IMR-90 (cell line): Measurements from ENCODE around the gene SLC7A10. TPM values are rescaled to one million over a fixed set of nuclear protein-coding genes. Genes with fewer than 3 reads are reported as not detected.

ENCODE experiments used
- ATAC-seq: fragments of 200-7000 bp; cut with Tn5 transposase; 2 replicates; pipeline ENCODE4 v1.9.1; 2020; ENCODE audit warnings: low read depth, mild to moderate bottlenecking, moderate library complexity
- BruUV-seq: library from RNA; stranded (reverse); fragments of 400-500 nt; replicated peaks from 2 replicates; lab custom pipeline; 2021; lab: Mats Ljungman, UMichigan
- CTCF ChIA-PET: fragments of 300-600 bp; formaldehyde crosslinking; extraction: SDS; loops from one replicate; lab custom pipeline; 2021; ENCODE audit warnings: antibody characterized with exemption; lab: Yijun Ruan, JAX
- POLR2A ChIA-PET: fragments of 300-600 bp; sonication (Branson Sonifier 250); formaldehyde crosslinking; loops from one replicate; lab custom pipeline; 2022; ENCODE audit warnings: antibody characterized with exemption; ENCODE audit not compliant: unreplicated experiment; lab: Charles Lee
- DNase-seq: peaks from one replicate; pipeline ENCODE4 v3.0.0; 2013
- H2AFZ ChIP-seq: replicated peaks from 2 replicates; pipeline ENCODE3; 2013; ENCODE audit warnings: low read length, mild to moderate bottlenecking; ENCODE audit not compliant: poor library complexity
- H2AK5ac ChIP-seq: 2 replicates; pipeline ENCODE4 v1.6.1; 2013; ENCODE audit warnings: low read depth, low read length, inconsistent platforms
- H2AK9ac ChIP-seq: replicated peaks from 2 replicates; pipeline ENCODE3; 2013; ENCODE audit warnings: mild to moderate bottlenecking, low read depth, low read length, moderate library complexity; ENCODE audit not compliant: poor library complexity
- H2BK120ac ChIP-seq: 2 replicates; pipeline ENCODE4 v1.6.1; 2013; ENCODE audit warnings: low read depth, low read length, inconsistent platforms
- H2BK15ac ChIP-seq: 3 replicates; pipeline ENCODE4 v1.6.1; 2013; ENCODE audit warnings: low read depth, low read length, inconsistent platforms
- H2BK20ac ChIP-seq: 2 replicates; pipeline ENCODE4 v1.6.1; 2013; ENCODE audit warnings: low read depth, mild to moderate bottlenecking, inconsistent platforms, low read length, moderate library complexity
- H2BK5ac ChIP-seq: 2 replicates; pipeline ENCODE4 v1.6.1; 2013; ENCODE audit warnings: mild to moderate bottlenecking, low read depth, low read length, inconsistent platforms; ENCODE audit not compliant: poor library complexity, severe bottlenecking
- H3K14ac ChIP-seq: replicated peaks from 2 replicates; pipeline ENCODE4 v1.6.1; 2013; ENCODE audit warnings: low read depth, low read length, inconsistent platforms
- H3K18ac ChIP-seq: 2 replicates; pipeline ENCODE4 v1.6.1; 2013; ENCODE audit warnings: low read depth, low read length, control low read depth
- H3K23ac ChIP-seq: 2 replicates; pipeline ENCODE4 v1.6.1; 2013; ENCODE audit warnings: low read depth, low read length, inconsistent platforms
- H3K27ac ChIP-seq: 2 replicates; pipeline ENCODE4 v1.5.1; 2013; ENCODE audit warnings: mild to moderate bottlenecking, control low read depth, low read length; ENCODE audit not compliant: insufficient read depth
- H3K27me3 ChIP-seq: 2 replicates; pipeline ENCODE4 v1.6.1; 2013; ENCODE audit warnings: low read length; ENCODE audit not compliant: control insufficient read depth, insufficient read depth
- H3K36me3 ChIP-seq: 2 replicates; pipeline ENCODE4 v1.6.1; 2013; ENCODE audit warnings: low read length, mixed read lengths; ENCODE audit not compliant: control insufficient read depth, insufficient read depth
- H3K4ac ChIP-seq: 2 replicates; pipeline ENCODE4 v1.6.1; 2013; ENCODE audit warnings: low read depth, low read length, inconsistent platforms
- H3K4me1 ChIP-seq: 2 replicates; pipeline ENCODE4 v1.6.1; 2013; ENCODE audit warnings: low read length, mixed read lengths; ENCODE audit not compliant: control insufficient read depth, insufficient read depth
- H3K4me2 ChIP-seq: 2 replicates; pipeline ENCODE4 v1.6.1; 2013; ENCODE audit warnings: low read depth, mild to moderate bottlenecking, control low read depth, low read length, moderate library complexity
- H3K4me3 ChIP-seq: 2 replicates; pipeline ENCODE4 v1.5.1; 2013; ENCODE audit warnings: low read depth, mild to moderate bottlenecking, control low read depth, low read length, moderate library complexity; ENCODE audit not compliant: insufficient read depth
- H3K56ac ChIP-seq: 2 replicates; pipeline ENCODE4 v1.6.1; 2013; ENCODE audit warnings: low read length, inconsistent platforms; ENCODE audit not compliant: insufficient read depth; ENCODE audit errors: extremely low read depth
- H3K79me1 ChIP-seq, 2 experiments: 2 replicates each; pipeline ENCODE4 v1.6.1; 2013; ENCODE audit warnings: low read length in 2 of 2, inconsistent platforms in 1 of 2, low read depth in 1 of 2
- H3K9ac ChIP-seq: 2 replicates; pipeline ENCODE4 v1.6.1; 2013; ENCODE audit warnings: low read depth, low read length, control low read depth
- H3K9me1 ChIP-seq: 2 replicates; pipeline ENCODE4 v1.6.1; 2013; ENCODE audit warnings: low read length, inconsistent platforms; ENCODE audit not compliant: insufficient read depth
- H3K9me3 ChIP-seq: 2 replicates; pipeline ENCODE4 v1.6.1; 2013; ENCODE audit warnings: low read length; ENCODE audit not compliant: control insufficient read depth, insufficient read depth
- H4K20me1 ChIP-seq: 2 replicates; pipeline ENCODE4 v1.6.1; 2013; ENCODE audit warnings: low read length, inconsistent platforms; ENCODE audit not compliant: insufficient read depth
- H4K5ac ChIP-seq: 2 replicates; pipeline ENCODE4 v1.6.1; 2013; ENCODE audit warnings: mild to moderate bottlenecking, low read depth, low read length, control low read depth
- H4K8ac ChIP-seq, 2 experiments: 2 replicates each; pipeline ENCODE4 v1.6.1; 2013; ENCODE audit warnings: low read depth in 2 of 2, low read length in 2 of 2, control low read depth in 1 of 2, inconsistent platforms in 1 of 2
- H4K91ac ChIP-seq: 2 replicates; pipeline ENCODE4 v1.6.1; 2013; ENCODE audit warnings: low read depth, low read length, inconsistent platforms; ENCODE audit not compliant: insufficient read depth
- CHD1 ChIP-seq: IDR thresholded peaks from 2 replicates; pipeline ENCODE4 v1.6.1; 2012; ENCODE audit warnings: low read depth, low read length, improper control_type of control experiment
- MAZ ChIP-seq: IDR thresholded peaks from 2 replicates; pipeline ENCODE4 v1.6.1; 2012; ENCODE audit warnings: low read depth, mild to moderate bottlenecking, low read length, improper control_type of control experiment, moderate library complexity, borderline replicate concordance
- MXI1 ChIP-seq: IDR thresholded peaks from 2 replicates; pipeline ENCODE4 v1.6.1; 2012; ENCODE audit warnings: low read depth, mild to moderate bottlenecking, low read length, moderate library complexity, borderline replicate concordance
- POLR2A ChIP-seq: IDR thresholded peaks from 2 replicates; pipeline ENCODE4 v1.6.1; 2012; ENCODE audit warnings: mild to moderate bottlenecking, low read depth, low read length
- RCOR1 ChIP-seq: IDR thresholded peaks from 2 replicates; pipeline ENCODE4 v1.6.1; 2012; ENCODE audit warnings: mild to moderate bottlenecking, low read length, improper control_type of control experiment; ENCODE audit not compliant: insufficient replicate concordance
- WGBS, 2 experiments: methylation state at CpG; one replicate each; pipeline versions ENCODE4 v1.1.5 to v1.1.7; 2013; ENCODE audit warnings: missing lambda C conversion rate in 2 of 2; ENCODE audit not compliant: insufficient read length in 1 of 2; ENCODE audit errors: extremely low coverage in 2 of 2; 5-methylcytosine and 5-hydroxymethylcytosine counted together
- dilution Hi-C: fragments of 300-500 bp; cut with HindIII; formaldehyde crosslinking; loops from one replicate; pipeline ENCODE4 v1.14.3; 2018; ENCODE audit warnings: low sequenced_read_pairs; ENCODE audit not compliant: unreplicated experiment
- in situ Hi-C: fragments of 300-500 bp; cut with MboI; formaldehyde crosslinking; loops from 3 replicates; pipeline ENCODE4 v1.14.3; 2019; ENCODE audit warnings: low sequenced_read_pairs, inconsistent platforms, mixed read lengths
- intact Hi-C: fragments of 100-400 bp; cut with micrococcal nuclease; formaldehyde crosslinking; loops from 2 replicates; pipeline ENCODE4 v1.10.0; 2022
- polyA plus RNA-seq, 3 experiments: library from polyadenylated mRNA; depleted of rRNA; stranded (reverse); fragments of >200 nt; gene quantifications; 2 replicates each; pipeline ENCODE4 v1.2.3, GENCODE V29; 2012; ENCODE audit warnings: low replicate concordance in 1 of 3
- total RNA-seq: library from RNA; depleted of rRNA; stranded (reverse); fragments of >200 nt; gene quantifications from 2 replicates; pipeline ENCODE4 v1.2.3, GENCODE V29; 2012

Gene SLC7A10
- total and polyA plus RNA-seq, 2 of the 4 experiments (the other 2 are of a cell fraction) = not detected

GRCh38 chr19:33225458-33225926 lies at the start of gene SLC7A10 (continued):
- no peak for TF ChIP-seq MXI1

GRCh38 chr19:33274663-33275558 lies 49.3 kb upstream of the SLC7A10 start:
- H3K4ac ChIP-seq = no peak overlapping the region
- H3K79me1 ChIP-seq = no peaks in the 10 kb centered on the region
- ATAC-seq (no peak), DNase-seq (no peak)
- dilution Hi-C loops (no loop called here), in situ Hi-C loops (no loop called here), intact Hi-C loops (no loop called here)
- ChIA-PET CTCF (interaction anchor here (0.5 to 0.6 kb wide), 2 partner anchors 595 to 1388 kb away, joined by 3 to 4 read pairs; no protein-coding TSS in a partner anchor), POLR2A (no interaction called here)
- H3K56ac ChIP-seq = no peak overlapping the region
- no peaks in the 10 kb centered on the region for H3K4me1 ChIP-seq
- no peak overlapping the region for H4K8ac ChIP-seq
- no peak overlapping the region for H3K9ac ChIP-seq
- no peak overlapping the region for H3K18ac ChIP-seq
- H2BK120ac ChIP-seq = no peak overlapping the region
- no peak overlapping the region for H4K91ac ChIP-seq
- no peaks in the 10 kb centered on the region for H3K9me3 ChIP-seq
- H4K5ac ChIP-seq = no peak overlapping the region
- no peak overlapping the region for H3K14ac ChIP-seq
- no peaks in the 10 kb centered on the region for H3K9me1 ChIP-seq
- H2AK5ac ChIP-seq = no peak overlapping the region
- BruUV-seq = no TSS peak
- no peak overlapping the region for H3K4me3 ChIP-seq
- no peak overlapping the region for H3K27ac ChIP-seq
- H3K23ac ChIP-seq = no peak overlapping the region
- WGBS, 2 experiments = 87% methylated on average over 3 of the region's 17 CpGs; no CpG with 5 or more reads in 1 of the 2 experiments
- H3K27me3 ChIP-seq = peaks cover 8% of the 10 kb centered on the region; the same call in 1 of the 2 replicates
- no peaks in the 10 kb centered on the region for H3K36me3 ChIP-seq
- H2BK15ac ChIP-seq = no peak overlapping the region
- no peak overlapping the region for H2AFZ ChIP-seq
- no peak overlapping the region for H2AK9ac ChIP-seq
- no peak overlapping the region for H2BK5ac ChIP-seq
- no peaks in the 10 kb centered on the region for H4K20me1 ChIP-seq
- TF ChIP-seq RCOR1 = no peak
- TF ChIP-seq MXI1 = no peak
- no peak for TF ChIP-seq MAZ
- TF ChIP-seq POLR2A = no peak
- no peak for TF ChIP-seq CHD1
- no peak overlapping the region for H3K4me2 ChIP-seq
- H2BK20ac ChIP-seq = no peak overlapping the region
